GM21515 (cell line): ENCODE measurements around the gene JARID2.
A peak's percentile ranks its signal among the peaks of the same experiment; 100 is the strongest.

Experiments used
- ATAC-seq: cut with Tn5 transposase; IDR thresholded peaks from one replicate; pipeline ENCODE4 v1.9.1; 2021; ENCODE audit not compliant: unreplicated experiment

JARID2 gene

GRCh38 chr6:15392182-15392581, 146.3 kb downstream of the JARID2 start:
- no peak for ATAC-seq

DNA sequence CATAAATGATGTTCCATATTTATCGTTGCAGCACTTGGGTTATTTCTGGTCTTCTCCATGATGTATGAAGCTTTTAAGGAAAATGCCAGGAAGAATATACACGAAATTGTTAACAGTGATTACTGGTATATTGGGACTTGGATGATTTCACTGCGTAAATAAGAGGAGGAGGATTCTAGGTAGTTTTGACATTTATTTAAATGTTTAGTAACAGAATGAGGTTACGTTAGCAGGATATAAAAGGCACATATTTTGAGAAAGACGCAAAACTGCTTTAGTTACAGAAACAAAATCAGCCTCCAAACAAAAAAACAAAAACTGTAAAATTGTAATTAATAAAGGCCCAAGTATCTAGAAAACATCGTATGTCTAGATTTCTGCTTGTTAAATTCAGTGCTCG, 147.7 kb downstream of the JARID2 start:
- no peak for ATAC-seq

GRCh38 chr6:15395087-15395486, 149.2 kb downstream of the JARID2 start:
- ATAC-seq, result no peak

GRCh38 chr6:15396808-15397207, 150.9 kb downstream of the JARID2 start:
- ATAC-seq, result no peak

DNA sequence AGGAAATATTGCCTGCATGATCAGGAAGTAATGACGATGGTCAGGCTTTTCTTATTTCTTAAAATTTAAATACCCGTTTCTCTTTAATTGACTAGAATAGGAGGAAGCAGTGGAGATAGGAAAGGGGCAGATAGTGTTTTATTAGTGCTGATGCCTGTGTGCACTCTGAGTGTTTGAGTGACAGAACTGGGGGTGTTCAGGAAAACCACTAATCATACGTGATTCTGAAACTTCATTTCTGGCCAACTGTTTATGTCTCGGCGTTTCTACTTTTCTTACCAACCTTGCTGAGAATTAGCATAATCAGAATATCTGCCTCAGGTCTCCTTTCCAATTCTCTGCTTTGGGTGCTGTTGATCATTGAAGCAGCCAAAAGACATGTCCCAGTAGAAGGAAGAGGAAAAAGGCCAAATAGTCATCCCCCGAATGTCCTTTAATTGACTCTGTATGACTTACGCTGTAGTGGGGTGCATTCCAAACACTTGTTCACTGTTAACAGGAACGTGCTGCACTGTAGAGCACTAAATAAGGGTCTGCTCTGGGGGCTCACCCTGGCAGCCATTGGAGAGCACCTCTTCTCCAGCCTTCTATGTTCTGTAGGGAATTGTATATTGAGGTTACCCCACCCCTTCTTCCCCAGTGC, 152.9 kb downstream of the JARID2 start:
- peak; percentile 62 for ATAC-seq

GRCh38 chr6:15399641-15400470, 154.0 kb downstream of the JARID2 start:
- no peak for ATAC-seq

DNA sequence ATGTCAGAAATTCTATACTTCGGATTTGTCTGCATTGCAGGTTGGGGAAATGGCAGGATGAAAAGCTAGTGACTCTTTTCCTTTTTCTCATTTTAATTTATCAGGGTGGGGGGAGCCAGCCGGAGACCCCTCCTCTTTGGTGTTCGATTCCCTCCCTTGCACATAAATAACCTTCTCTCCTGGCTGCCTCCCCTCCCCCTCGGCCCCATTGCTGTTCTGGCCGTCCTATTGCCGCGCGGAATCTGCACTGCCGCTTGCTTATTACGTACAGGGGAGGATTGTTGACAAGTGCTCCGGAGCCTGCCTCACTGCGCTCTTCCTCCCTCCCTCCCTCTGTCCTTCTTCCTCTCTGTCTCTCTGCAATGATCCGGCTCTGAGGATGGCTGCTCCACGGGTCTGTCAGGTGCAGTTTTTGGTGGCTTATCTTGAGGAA, 154.7 kb downstream of the JARID2 start:
- no peak for ATAC-seq

GRCh38 chr6:15401120-15401519, 155.3 kb downstream of the JARID2 start:
- ATAC-seq, result no peak

DNA sequence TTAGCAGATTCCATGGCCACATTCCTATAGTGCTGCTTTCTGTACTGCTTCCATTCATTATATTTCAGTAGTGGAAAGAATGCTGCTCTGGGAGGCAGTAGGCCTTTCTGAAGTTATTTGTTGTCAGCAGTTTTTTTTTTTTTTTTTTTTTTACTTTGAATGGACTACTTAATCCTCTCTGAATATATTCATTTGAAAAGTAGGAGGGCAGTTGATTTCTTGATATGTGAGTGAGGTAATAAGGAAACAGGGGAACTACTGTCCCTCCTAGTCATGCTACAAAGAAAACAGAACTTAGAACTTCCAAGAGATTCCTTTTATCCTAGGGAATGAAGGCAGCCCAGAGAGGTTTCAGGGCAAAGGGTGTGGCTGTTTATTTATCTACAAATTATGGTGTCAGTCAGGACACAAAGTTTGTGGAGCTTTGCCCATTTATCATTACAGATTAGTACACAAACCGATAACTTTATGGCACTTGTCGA, 155.9 kb downstream of the JARID2 start:
- ATAC-seq, result no peak

DNA sequence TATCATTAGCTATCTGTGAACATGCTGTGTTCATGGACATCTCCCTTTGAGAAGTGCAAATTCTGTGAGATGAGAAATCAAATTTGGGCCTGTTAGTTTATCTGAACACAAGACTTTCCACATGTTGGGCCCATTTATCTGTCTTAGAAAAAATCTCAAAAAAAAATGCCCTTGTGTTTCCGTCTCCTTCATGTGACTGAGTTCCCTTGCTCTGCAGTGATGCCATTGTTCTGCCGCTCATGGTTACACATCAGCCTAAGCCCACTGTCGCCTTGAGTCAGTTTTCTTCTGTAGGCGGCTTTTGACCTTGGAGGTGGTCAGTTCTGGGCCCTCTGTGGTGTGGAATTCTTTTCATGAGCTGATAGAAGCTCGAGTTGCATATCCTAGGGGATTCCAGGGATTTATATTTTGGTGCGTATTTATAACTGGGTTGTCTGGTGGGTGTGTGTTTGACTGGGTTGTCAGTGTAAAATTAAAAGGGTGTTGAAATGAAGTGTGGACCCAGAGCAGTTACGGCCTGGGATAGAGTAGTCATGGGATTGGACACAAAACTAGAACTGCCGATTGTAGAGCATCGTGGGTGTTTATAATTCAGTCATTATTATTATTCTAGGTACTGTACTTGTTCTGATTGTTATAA, 156.7 kb downstream of the JARID2 start:
- ATAC-seq, result no peak

DNA sequence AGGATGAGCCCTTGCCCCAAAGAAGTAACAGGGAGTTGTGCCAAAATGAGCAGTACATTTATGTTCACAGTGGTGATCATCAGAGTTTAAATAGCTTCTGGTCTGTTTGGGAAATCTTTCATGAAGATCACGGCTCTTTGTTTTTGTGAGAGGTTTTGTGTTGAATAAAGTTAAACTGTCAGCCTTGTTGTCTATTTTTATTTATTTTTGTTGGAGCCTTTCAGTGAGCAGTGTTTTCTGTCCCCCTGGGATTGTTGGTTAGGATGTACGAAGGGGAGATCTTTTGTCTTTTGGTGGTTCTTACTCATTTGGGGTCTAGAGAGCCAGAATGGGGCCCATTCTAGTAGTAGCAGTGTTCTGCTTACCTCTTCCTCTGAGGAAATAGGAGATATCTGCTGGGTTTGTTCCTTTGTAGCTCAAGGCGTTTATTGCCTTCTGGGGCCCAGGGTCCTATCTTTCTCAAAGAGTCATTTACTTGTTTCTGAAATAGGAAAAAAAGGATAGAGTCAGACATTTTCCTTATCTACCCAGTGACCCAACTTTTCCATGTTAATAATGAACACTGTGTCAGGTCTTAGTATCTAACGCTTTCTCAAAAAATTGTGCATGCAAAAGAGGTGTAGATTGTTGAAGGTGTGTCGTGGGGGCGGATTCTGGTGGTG, 157.4 kb downstream of the JARID2 start:
- ATAC-seq, result no peak

- no peak for ATAC-seq
Observed at GRCh38 chr6:15404685-15404980, 158.8 kb downstream of the JARID2 start.

- no peak for ATAC-seq
Observed at GRCh38 chr6:15405129-15406068, 159.5 kb downstream of the JARID2 start.

GRCh38 chr6:15406452-15406851, 160.6 kb downstream of the JARID2 start:
- ATAC-seq, result no peak

DNA sequence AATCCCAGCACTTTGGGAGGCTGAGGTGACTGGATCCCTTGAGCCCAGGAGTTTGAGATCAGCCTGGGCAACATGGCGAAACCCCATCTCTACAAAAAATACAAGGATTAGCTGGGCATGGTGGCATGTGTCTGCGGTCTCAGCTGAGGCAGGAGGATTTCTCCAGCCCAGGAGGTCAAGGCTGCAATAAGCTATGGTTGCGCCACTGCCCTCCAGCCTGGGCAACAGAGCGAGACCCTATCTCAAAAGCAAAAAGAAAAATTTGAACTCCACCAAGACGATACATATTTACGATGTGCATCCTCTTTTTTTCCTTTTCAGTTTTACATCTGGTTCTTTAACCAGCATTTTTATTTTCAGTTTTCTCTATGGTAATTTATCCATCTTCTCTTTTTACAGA, 162.1 kb downstream of the JARID2 start:
- no peak for ATAC-seq

- no peak for ATAC-seq
Observed at GRCh38 chr6:15408758-15409157, 162.9 kb downstream of the JARID2 start.

GRCh38 chr6:15409301-15410125, 163.6 kb downstream of the JARID2 start:
- ATAC-seq, result no peak

DNA sequence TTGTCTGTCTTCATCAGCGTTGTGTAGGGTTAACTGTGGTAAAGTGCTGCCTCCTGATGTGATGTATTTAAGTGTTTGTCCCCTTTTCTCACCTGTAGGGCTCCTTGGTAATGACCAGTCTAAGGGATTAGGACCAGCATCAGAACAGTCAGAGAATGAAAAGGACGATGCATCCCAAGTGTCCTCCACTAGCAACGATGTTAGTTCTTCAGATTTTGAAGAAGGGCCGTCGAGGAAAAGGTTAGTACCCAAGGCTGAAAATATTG, 164.2 kb downstream of the JARID2 start:
- no peak for ATAC-seq

DNA sequence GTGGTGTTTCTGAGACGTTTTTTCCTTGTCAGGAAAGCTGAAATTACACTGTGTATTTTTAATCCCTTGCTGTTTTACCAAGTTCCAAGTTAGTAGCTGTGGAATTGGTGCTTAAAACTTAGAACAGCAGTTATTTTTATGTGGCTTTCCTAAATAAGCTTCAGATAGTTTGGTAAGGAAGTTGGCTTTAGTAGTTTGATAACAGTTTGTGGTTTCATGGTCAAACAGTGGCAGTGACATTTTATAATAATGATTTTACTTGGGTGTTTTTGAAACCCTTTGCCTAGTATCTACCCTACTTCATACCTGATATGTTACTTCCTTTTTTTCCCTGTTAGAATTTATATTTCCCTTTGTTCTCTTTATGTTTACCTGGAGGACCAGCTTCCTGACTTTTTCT, 164.9 kb downstream of the JARID2 start:
- no peak for ATAC-seq

DNA sequence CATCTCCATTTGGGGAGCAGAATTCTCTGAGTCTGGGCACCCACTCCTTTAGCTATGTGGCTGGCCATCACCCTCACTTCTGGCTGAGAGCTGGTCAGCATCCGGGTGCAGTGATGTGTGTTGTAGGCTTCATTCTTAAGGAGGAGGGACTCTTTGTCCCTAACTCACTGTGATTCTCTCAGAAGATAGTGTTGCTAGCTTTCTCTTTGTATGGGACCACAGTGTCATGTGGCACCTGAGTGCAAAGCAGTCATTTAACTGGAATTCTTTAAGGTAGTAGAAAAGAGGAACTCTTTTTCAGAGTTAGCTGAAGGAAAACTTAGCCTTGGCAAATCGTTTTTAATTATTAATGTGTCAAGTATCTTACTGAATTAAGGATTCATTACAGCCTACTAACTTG, 165.9 kb downstream of the JARID2 start:
- ATAC-seq, result no peak
